GM12875 (cell line): ENCODE results near the gene PKD1L1.
"Not testable (repeated sequence)": the region's sequence is repeated elsewhere in the genome, so short reads cannot be mapped to it uniquely, and the experiment has no call there.

ENCODE experiments used
- H3K4me3 ChIP-seq: one replicate; pipeline ENCODE4 v1.5.1; 2011; ENCODE audit warnings: low read depth, low read length, control low read depth
- TF ChIP-seq, protein P1 (sequence below): IDR thresholded peaks from 2 replicates; pipeline ENCODE4 v1.5.1; 2011; ENCODE audit warnings: low read depth, mild to moderate bottlenecking, control low read depth, inconsistent platforms, low read length, moderate library complexity, borderline replicate concordance; ENCODE audit not compliant: insufficient read depth

The PKD1L1 gene

DNA sequence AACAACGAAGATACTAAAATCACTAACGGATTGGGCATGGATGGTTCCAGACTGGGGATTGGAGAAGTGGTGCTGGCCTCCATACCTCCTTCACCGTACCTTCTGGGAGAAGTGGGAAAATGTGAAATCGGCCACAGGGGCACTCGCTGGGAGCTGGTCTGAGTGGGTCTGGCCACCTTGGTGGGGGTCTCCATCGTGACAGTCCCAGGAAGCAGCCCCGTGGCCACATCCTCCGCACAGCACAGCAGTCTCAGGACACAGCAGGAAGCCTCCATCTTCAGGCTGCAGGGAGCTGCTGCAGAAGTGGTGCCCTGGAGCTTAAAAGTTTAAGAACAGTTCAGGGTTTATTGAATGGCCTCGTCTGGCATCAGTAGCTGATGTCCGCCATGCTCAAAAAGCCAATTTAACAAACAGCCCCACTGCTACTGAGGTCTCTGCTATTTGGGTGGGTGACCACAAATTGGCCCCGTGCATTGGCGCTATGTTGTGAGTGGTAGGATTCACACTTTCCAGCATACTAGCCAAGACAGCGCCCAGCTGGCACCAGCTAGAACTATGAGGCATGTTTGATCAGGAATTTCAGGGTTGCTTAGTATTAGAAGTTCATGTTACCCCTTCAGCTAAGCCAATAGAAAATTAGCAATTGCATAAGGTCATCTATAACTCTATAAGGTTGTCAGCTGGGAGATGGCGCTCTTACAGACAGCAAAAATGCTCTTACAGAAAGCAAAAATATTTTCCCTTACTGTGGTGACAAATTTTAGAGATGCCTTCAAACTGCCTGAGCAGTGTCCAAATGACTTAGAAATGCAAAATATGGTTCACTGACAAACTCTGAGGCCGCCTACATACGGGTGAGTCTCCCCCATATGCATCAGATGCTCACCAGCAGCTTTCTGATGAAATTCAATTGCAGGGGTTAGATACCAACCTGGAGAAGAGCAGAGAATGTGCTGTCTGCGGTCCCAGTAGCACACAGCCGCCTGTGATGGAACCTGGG is 17.0 kb downstream of the PKD1L1 start:
- TF ChIP-seq, protein P1, sequence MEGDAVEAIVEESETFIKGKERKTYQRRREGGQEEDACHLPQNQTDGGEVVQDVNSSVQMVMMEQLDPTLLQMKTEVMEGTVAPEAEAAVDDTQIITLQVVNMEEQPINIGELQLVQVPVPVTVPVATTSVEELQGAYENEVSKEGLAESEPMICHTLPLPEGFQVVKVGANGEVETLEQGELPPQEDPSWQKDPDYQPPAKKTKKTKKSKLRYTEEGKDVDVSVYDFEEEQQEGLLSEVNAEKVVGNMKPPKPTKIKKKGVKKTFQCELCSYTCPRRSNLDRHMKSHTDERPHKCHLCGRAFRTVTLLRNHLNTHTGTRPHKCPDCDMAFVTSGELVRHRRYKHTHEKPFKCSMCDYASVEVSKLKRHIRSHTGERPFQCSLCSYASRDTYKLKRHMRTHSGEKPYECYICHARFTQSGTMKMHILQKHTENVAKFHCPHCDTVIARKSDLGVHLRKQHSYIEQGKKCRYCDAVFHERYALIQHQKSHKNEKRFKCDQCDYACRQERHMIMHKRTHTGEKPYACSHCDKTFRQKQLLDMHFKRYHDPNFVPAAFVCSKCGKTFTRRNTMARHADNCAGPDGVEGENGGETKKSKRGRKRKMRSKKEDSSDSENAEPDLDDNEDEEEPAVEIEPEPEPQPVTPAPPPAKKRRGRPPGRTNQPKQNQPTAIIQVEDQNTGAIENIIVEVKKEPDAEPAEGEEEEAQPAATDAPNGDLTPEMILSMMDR = no peak
- H3K4me3 ChIP-seq = no peak overlapping the region

DNA sequence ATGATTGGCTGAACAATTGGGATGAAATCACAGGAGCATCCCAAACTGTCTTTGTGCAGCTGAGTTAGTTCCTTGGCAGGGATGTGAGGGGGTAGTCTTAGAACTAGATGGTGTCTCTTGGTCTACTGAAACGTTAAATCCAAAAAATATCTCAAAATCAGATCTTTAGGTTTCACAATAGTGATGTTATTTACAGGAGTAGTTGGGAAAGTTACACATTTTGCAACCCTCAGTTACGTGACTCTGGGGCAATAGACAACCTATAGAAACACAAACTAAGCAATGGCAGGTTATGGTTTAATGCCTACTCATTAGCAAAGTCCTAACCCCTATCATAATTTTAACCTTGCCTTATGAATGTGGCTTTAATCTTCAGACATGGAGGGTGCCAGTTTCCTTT is 24.0 kb downstream of the PKD1L1 start:
- TF ChIP-seq, protein P1 = no peak
- no peak overlapping the region for H3K4me3 ChIP-seq

DNA sequence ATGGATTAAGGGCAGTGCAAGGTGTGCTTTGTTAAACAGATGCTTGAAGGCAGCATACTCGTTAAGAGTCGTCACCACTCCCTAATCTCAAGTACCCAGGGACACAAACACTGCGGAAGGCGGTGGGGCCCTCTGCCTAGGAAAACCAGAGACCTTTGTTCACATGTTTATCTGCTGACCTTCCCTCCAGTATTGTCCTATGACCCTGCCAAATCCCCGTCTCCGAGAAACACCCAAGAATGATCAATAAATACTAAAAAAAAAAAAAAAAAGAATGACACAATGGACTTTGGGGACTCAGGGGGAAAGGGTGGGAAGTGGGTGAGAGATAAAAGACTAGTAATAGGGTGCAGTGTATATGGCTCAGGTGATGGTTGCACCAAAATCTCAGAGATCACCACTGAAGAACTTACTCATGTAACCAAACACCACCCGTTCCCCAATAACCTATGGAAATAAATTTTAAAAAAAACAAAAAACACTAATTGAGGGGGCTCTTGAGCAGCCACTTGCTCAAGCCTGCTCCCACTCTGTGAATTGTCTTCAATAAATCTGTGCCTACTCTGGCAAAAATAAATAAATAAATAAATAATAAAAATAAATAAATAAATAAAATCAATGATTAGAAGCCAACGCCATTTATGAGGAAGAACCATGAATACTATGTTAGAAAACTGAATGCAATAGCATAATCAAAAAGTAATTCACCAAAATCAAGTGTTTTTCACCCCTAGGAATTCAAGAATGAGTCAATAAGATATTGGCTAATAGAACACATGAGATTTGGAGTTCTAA is 25.0 kb downstream of the PKD1L1 start:
- not testable (repeated sequence) for H3K4me3 ChIP-seq

GRCh38 chr7:47916514-47916913 is 31.8 kb downstream of the PKD1L1 start:
- H3K4me3 ChIP-seq = not testable (repeated sequence)

- no peak overlapping the region for H3K4me3 ChIP-seq
- TF ChIP-seq, protein P1 = no peak
Observed at GRCh38 chr7:47915616-47915976, 32.7 kb downstream of the PKD1L1 start.

- no peak overlapping the region for H3K4me3 ChIP-seq
- TF ChIP-seq, protein P1 = no peak
Observed at GRCh38 chr7:47914717-47915615, 33.3 kb downstream of the PKD1L1 start.

DNA sequence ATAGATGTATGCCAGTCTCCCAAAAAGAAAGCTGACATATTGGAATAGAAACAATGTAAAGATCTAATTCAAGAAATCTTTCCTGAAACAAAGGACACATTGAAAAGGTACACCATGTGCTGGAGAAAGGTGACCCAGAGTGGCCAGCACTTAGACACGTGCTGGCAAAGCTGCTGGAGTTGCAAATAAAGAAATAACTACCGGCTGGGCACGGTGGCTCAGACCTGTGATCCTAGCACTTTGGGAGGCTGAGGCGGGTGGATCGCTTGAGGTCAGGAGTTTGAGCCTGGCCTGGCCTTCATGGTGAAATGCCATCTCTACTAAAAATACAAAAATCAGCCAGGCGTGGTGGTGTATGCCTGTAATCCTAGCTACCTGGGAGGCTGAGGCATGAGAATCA is 35.9 kb downstream of the PKD1L1 start:
- no peak overlapping the region for H3K4me3 ChIP-seq
- TF ChIP-seq, protein P1 = no peak
